ENCODE results near the gene NOL9.

DNA sequence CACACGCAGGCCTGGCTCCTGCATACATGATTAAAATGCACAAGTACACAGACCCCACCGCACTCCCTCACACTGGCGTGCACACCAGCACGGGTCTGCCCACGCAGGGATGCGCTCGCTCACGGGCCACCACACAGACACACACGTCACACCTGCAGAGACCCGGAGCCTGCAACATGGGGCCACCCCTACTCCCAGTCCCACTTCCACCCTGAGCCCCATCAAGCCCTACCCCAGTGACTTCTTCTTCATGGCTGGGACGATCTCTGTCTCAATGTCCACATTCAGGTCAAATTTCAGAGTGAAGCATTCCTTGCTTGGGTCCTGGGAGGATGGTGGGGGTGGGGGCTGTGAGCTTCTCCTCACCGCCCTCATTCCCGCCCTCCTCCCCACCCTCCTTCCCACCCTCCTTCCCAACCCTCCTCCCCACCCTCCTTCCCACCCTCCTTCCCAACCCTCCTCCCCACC is 79.5 kb downstream of the NOL9 start:
- TF ChIP-seq PAX8 (IDR thresholded peaks at IDR 0.05): no peak
- no peak for TF ChIP-seq RCOR1 (conservative IDR thresholded peaks at IDR 0.05; ENCODE audit: low read depth, low read length)
- no peak for TF ChIP-seq POLR2AphosphoS5 (IDR thresholded peaks at IDR 0.05; ENCODE audit: low read length)
- TF ChIP-seq, protein P1, sequence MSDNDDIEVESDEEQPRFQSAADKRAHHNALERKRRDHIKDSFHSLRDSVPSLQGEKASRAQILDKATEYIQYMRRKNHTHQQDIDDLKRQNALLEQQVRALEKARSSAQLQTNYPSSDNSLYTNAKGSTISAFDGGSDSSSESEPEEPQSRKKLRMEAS (IDR thresholded peaks at IDR 0.05; ENCODE audit: low read depth, low read length): no peak
- no peak for TF ChIP-seq RAD21 (IDR thresholded peaks at IDR 0.05; ENCODE audit: insufficient read depth, low read depth, low read length)
- no peak for TF ChIP-seq SMARCA5 (IDR thresholded peaks at IDR 0.05)
- TF ChIP-seq, protein P2, sequence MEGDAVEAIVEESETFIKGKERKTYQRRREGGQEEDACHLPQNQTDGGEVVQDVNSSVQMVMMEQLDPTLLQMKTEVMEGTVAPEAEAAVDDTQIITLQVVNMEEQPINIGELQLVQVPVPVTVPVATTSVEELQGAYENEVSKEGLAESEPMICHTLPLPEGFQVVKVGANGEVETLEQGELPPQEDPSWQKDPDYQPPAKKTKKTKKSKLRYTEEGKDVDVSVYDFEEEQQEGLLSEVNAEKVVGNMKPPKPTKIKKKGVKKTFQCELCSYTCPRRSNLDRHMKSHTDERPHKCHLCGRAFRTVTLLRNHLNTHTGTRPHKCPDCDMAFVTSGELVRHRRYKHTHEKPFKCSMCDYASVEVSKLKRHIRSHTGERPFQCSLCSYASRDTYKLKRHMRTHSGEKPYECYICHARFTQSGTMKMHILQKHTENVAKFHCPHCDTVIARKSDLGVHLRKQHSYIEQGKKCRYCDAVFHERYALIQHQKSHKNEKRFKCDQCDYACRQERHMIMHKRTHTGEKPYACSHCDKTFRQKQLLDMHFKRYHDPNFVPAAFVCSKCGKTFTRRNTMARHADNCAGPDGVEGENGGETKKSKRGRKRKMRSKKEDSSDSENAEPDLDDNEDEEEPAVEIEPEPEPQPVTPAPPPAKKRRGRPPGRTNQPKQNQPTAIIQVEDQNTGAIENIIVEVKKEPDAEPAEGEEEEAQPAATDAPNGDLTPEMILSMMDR (IDR thresholded peaks at IDR 0.05 in 2 of 3, conservative IDR thresholded peaks at IDR 0.05 in 1 of 3; ENCODE audit: control insufficient read depth in 2 of 3, extremely low read depth in 1 of 3, insufficient read depth in 1 of 3, low read depth in 3 of 3, low read length in 3 of 3): no peak
- TF ChIP-seq HDAC6 (IDR thresholded peaks at IDR 0.05; ENCODE audit: unreplicated experiment): no peak
